NCI-H345 (cell line): Measurements from ENCODE around the gene C3orf70.

Source experiments
- DNase-seq: peaks from one replicate; lab custom pipeline; 2025; lab: John Stamatoyannopoulos, UW

Gene C3orf70

GRCh38 chr3:185051801-185052200 is 101.1 kb downstream of the C3orf70 start:
- DNase-seq, result no peak

GRCh38 chr3:185049710-185050109 is 103.2 kb downstream of the C3orf70 start:
- no peak for DNase-seq

- DNase-seq, result no peak
Observed at GRCh38 chr3:185046603-185047002, 106.3 kb downstream of the C3orf70 start.

DNA sequence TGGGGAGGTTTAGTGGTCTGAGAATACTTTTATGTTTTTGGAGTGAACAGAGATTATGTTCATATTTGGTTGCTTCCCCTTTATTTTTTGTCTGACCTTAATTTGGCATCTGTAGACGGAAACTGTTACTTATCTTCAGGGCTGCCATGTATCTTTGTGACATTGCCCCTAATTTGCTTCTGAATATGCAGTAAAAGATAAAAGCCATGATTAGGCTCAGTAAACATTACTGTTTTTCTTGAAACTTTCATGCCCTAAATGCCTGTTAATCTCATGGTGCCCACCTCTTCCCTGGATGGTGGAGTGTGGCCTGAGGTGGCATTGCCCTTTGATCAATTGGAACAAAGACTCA is 106.7 kb downstream of the C3orf70 start:
- no peak for DNase-seq

- no peak for DNase-seq
Observed at GRCh38 chr3:185042312-185043050, 110.4 kb downstream of the C3orf70 start.

GRCh38 chr3:185041540-185041939 is 111.3 kb downstream of the C3orf70 start:
- no peak for DNase-seq

- no peak for DNase-seq
Observed at GRCh38 chr3:185040425-185040824, 112.4 kb downstream of the C3orf70 start.

DNA sequence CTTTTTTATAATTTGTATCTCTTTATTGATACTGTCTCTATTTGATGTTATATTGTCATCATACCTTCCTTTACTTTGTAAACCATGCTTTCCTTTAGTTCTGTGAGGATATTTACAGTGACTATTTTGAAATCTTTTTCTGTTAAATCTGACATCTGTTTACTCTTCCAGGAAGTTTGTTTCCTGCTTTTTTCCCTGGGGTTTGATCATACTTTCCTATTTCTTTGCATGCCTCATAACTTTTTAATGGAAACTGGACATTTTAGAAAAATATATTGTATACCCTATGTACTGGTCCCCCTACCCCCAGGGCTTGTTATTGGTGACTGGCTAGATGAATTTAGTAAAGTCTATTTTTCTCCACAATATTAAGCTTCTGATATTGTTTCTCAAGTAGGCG is 115.1 kb downstream of the C3orf70 start:
- no peak for DNase-seq

DNA sequence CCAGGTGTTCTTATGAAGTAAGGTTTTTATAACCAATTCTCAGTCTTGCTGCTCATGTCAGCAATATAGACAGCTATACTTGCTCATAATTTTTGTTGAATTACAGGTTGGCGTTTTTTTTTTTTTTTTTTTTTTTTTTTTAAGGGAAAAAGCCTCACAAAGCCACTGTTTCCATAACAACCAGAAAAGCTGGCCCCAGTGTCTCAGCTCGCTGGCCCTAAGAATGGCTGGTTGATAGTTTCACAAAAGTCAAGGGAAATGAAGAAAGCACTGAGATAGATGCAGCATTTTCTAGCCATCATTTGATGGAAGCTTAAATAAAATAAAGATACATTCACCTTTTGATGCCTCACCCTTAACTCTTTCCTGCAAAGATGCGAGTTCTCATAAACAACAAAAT is 121.9 kb downstream of the C3orf70 start:
- DNase-seq, result no peak

GRCh38 chr3:185030399-185030798 is 122.5 kb downstream of the C3orf70 start:
- no peak for DNase-seq

- no peak for DNase-seq
Observed at GRCh38 chr3:185029086-185029485, 123.8 kb downstream of the C3orf70 start.

DNA sequence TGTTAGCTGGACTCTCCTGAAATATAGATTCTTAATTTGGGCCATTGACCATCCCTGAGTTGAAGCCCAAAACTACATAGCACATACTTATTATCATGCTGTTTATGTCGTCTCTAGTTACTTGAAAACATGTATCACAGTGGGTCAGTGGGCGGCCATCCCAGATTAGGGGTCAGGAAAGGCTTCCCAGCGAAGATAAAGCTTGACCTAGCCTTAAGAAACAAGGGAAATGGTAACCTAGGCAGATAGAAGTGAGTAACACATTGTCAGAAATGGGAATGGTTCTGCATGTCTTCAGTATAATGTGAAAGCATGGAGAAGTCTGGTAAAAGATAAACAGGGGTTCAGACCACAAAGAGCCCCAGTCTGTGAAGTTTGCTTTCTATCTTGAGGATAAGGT is 124.7 kb downstream of the C3orf70 start:
- no peak for DNase-seq
